Thyroid gland (tissue), 4 donors: ENCODE measurements around the gene MYORG. TPM values are rescaled to one million over a fixed set of nuclear protein-coding genes. Genes with fewer than 3 reads are reported as not detected.
A peak's percentile ranks its signal among the peaks of the same experiment; 100 is the strongest.

Experiments used
- DNase-seq, 2 donors: peaks; one replicate each; pipeline ENCODE4 v3.0.0-alpha.2; 2019
- H3K27ac ChIP-seq, 3 donors: fragments of 200-600 bp; sonication (generic); 1 replicate in 2 of 3; 2 replicates in 1 of 3; pipeline ENCODE4 v1.5.1; 2016 to 2019; ENCODE audit warnings: mild to moderate bottlenecking in 1 of 3, moderate library complexity in 1 of 3
- H3K27me3 ChIP-seq: fragments of 200-600 bp; sonication (generic); one replicate; pipeline ENCODE4 v1.5.1; 2019
- H3K36me3 ChIP-seq, 2 donors: fragments of 200-600 bp; sonication (generic); one replicate each; pipeline ENCODE4 v1.5.1; 2016 to 2019
- H3K4me1 ChIP-seq, 2 donors: fragments of 200-600 bp; sonication (generic); one replicate each; pipeline ENCODE4 v1.5.1; 2017 to 2019
- H3K4me3 ChIP-seq, 3 donors: fragments of 200-600 bp; sonication (generic); replicated peaks in 1 of 3; 1 replicate in 2 of 3; 2 replicates in 1 of 3; pipeline ENCODE4 v1.5.1; 2016; ENCODE audit warnings: mild to moderate bottlenecking in 1 of 3
- H3K9me3 ChIP-seq: fragments of 200-600 bp; sonication (generic); one replicate; pipeline ENCODE4 v1.5.1; 2017
- POLR2A ChIP-seq, 2 donors: fragments of 450-650 bp; IDR thresholded peaks; one replicate each; pipeline ENCODE4 v1.6.1; 2017; ENCODE audit warnings: antibody characterized with exemption in 2 of 2, mild to moderate bottlenecking in 2 of 2, moderate library complexity in 1 of 2
- WGBS, 2 donors: methylation state at CpG; one replicate each; pipeline ENCODE4 v1.1.5; 2017; 5-methylcytosine and 5-hydroxymethylcytosine counted together
- intact Hi-C: fragments of 100-400 bp; cut with DNase I; formaldehyde crosslinking; loops from one replicate; pipeline ENCODE4 v1.15.1; 2023
- total RNA-seq, 4 donors: library from RNA; depleted of rRNA; stranded (reverse); fragments of >200 nt; gene quantifications; one replicate each; pipeline ENCODE4 v1.2.3, GENCODE V29; 2016
- TF ChIP-seq, protein P1 (sequence below), 6 experiments: fragments of 200-600 bp in 3 of 6; fragments of 450-650 bp in 3 of 6; sonication (generic) in 3 of 6; IDR thresholded peaks; one replicate each; pipeline ENCODE4 v1.5.1; 2016 to 2019; ENCODE audit warnings: antibody characterized with exemption in 6 of 6, mild to moderate bottlenecking in 2 of 6, inconsistent platforms in 1 of 6, moderate library complexity in 1 of 6

Gene MYORG
- total RNA-seq, 4 donors from 2014 or later, result 3.2 to 9.2 (median 6.0) TPM

DNA sequence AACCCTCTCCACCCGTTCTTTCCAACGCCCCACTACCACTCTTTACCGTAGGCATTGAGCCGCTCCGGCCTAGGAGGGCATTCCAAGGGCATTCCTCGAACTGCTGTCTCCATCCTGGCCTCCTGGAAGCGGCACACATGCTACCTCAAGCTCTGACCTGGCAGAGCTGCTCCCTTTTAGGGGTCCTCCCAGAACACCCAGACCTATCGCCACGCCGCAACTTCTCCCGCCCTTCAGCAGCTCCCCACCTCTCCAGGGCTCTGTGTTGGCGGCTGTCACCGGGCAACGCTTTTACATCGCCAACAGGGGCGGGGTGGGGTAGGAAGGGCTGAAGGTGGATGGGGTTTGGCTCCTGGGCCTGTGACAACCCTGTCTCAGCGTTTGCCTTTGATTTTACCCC is 4.6 kb upstream of the MYORG start:
- no peak overlapping the region for H3K27ac ChIP-seq
- TF ChIP-seq, protein P1, sequence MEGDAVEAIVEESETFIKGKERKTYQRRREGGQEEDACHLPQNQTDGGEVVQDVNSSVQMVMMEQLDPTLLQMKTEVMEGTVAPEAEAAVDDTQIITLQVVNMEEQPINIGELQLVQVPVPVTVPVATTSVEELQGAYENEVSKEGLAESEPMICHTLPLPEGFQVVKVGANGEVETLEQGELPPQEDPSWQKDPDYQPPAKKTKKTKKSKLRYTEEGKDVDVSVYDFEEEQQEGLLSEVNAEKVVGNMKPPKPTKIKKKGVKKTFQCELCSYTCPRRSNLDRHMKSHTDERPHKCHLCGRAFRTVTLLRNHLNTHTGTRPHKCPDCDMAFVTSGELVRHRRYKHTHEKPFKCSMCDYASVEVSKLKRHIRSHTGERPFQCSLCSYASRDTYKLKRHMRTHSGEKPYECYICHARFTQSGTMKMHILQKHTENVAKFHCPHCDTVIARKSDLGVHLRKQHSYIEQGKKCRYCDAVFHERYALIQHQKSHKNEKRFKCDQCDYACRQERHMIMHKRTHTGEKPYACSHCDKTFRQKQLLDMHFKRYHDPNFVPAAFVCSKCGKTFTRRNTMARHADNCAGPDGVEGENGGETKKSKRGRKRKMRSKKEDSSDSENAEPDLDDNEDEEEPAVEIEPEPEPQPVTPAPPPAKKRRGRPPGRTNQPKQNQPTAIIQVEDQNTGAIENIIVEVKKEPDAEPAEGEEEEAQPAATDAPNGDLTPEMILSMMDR (IDR thresholded peaks at IDR 0.05), result no peak
- TF ChIP-seq POLR2A (IDR thresholded peaks at IDR 0.05), result no peak
- no peaks in the 10 kb centered on the region for H3K9me3 ChIP-seq
- peak overlapping the region in 1 of 3 donors; percentile 39 for H3K4me3 ChIP-seq
- H3K27me3 ChIP-seq, result no peaks in the 10 kb centered on the region
- intact Hi-C loops, result no loop called here
- peak in 1 of 2 donors; percentile 25 for DNase-seq
- peaks cover 16 to 22% of the 10 kb centered on the region in 2 donors for H3K4me1 ChIP-seq
- WGBS, 2 donors, result 52 to 53% methylated on average over 16 to 17 of the region's 17 CpGs
- H3K36me3 ChIP-seq, result no peaks in the 10 kb centered on the region

- intact Hi-C loops, result no loop called here
- Histone ChIP-seq H3K4me3 (peak overlapping the region in 1 of 3 donors; percentile 39), H3K36me3 (no peaks in the 10 kb centered on the region), H3K27ac (peak overlapping the region in 1 of 3 donors; percentile 14), H3K27me3 (no peaks in the 10 kb centered on the region), H3K4me1 (peaks cover 20 to 26% of the 10 kb centered on the region in 2 donors), H3K9me3 (no peaks in the 10 kb centered on the region)
- DNase-seq, result peak; percentile 64 to 74
- 7 to 24% methylated on average over 9 to 41 of the region's 59 CpGs for WGBS, 2 donors
- TF ChIP-seq, protein P1 (IDR thresholded peaks at IDR 0.05), result no peak
- TF ChIP-seq POLR2A (IDR thresholded peaks at IDR 0.05), result peak; percentile 25 to 56
Measured at GRCh38 chr9:34380511-34381315, 4.0 kb upstream of the MYORG start.

GRCh38 chr9:34380034-34380510 is 3.4 kb upstream of the MYORG start:
- Histone ChIP-seq H3K27me3 (no peaks in the 10 kb centered on the region), H3K27ac (peak overlapping the region in 1 of 3 donors; percentile 14), H3K4me1 (peaks cover 20 to 27% of the 10 kb centered on the region in 2 donors), H3K36me3 (no peaks in the 10 kb centered on the region), H3K9me3 (no peaks in the 10 kb centered on the region), H3K4me3 (peak overlapping the region in 1 of 3 donors; percentile 39)
- intact Hi-C loops, result no loop called here
- no peak for TF ChIP-seq POLR2A (IDR thresholded peaks at IDR 0.05)
- TF ChIP-seq, protein P1 (IDR thresholded peaks at IDR 0.05), result no peak
- WGBS, 2 donors, result 33 to 47% methylated on average over 5 to 11 of the region's 24 CpGs
- peak in 1 of 2 donors; percentile 10 for DNase-seq

DNA sequence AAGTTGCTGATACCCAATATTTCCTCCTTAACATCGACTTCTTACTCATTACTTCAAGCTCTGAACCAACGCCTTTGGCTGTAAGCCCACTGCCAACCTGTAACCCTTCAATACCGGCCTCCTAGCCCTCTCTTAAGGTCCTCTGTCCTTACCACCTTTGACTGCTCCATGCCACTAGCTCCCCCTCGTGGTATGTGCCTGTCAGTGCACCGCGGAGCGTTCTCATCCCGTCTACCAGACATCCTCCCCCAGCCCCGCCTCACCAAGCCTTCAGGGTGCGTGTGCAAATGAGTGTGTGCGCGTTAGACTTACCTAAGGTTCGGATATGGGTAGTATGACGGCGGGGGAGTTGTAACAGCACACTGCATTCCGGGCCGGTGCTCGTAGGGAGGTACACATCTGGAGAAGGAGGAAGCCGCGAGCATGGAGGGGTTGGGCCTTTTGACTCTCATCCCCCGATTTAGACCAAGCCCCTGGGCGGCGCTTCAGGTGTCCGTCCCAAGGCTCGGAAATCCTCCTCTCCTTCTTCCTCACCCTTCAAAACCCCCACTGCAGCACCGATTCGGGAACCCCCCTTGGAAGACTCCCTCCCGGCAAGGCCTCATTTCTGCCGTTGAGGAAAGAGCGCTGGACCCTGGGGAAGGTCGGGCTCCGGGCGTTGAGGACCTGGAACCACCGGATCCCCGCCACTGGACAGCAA is 2.8 kb upstream of the MYORG start:
- WGBS, 2 donors, result 3 to 5% methylated on average over 30 to 35 of the region's 35 CpGs
- Histone ChIP-seq H3K4me1 (peaks cover 20 to 27% of the 10 kb centered on the region in 2 donors), H3K27ac (no peak overlapping the region), H3K9me3 (no peaks in the 10 kb centered on the region), H3K36me3 (no peaks in the 10 kb centered on the region), H3K4me3 (peak overlapping the region in 1 of 3 donors; percentile 24), H3K27me3 (no peaks in the 10 kb centered on the region)
- TF ChIP-seq, protein P1 (IDR thresholded peaks at IDR 0.05), result peak; percentile 91 to 99 (median 96)
- no peak for TF ChIP-seq POLR2A (IDR thresholded peaks at IDR 0.05)
- peak; percentile 85 to 91 for DNase-seq
- intact Hi-C loops, result loop anchor here (5.0 kb wide), 2 partner anchors 47 to 78 kb away; partner anchors contain the start of genes DNAI1 and FAM219A
